HG02623 (cell line): ENCODE data around the gene IZUMO2.
"Not testable (repeated sequence)": the region's sequence is repeated elsewhere in the genome, so short reads cannot be mapped to it uniquely, and the experiment has no call there.

ENCODE experiments used
- ATAC-seq: cut with Tn5 transposase; IDR thresholded peaks from one replicate; pipeline ENCODE4 v1.9.1; 2021; ENCODE audit warnings: moderate library complexity; ENCODE audit not compliant: unreplicated experiment

The IZUMO2 gene

DNA sequence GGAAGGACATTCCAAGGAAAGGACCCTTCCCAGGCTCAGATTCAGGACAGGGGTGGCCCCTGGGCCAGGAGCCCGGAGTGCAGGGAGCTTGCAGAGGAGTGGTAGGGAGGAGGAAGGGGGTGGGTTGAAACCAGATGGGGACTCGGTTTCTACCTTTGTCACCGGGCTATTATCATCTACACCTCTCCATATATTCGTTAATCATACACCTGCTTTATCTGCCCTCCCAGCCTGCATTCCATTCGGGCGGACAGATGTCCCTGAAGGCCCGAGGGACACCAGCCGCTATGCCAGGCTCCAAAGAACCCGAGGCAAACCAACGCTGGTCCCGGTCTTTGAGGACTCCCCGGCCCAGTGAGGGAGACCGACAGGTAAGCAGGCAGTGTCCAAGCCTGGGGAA, 24.9 kb upstream of the IZUMO2 start:
- ATAC-seq, result no peak

- ATAC-seq, result no peak
Observed at GRCh38 chr19:50184196-50184595, 21.1 kb upstream of the IZUMO2 start.

- no peak for ATAC-seq
Observed at GRCh38 chr19:50181121-50181520, 18.0 kb upstream of the IZUMO2 start.

- no peak for ATAC-seq
Observed at GRCh38 chr19:50178859-50179537, 15.9 kb upstream of the IZUMO2 start.

- ATAC-seq, result no peak
Observed at GRCh38 chr19:50178320-50178719, 15.2 kb upstream of the IZUMO2 start.

- ATAC-seq, result no peak
Observed at GRCh38 chr19:50176775-50177174, 13.7 kb upstream of the IZUMO2 start.

DNA sequence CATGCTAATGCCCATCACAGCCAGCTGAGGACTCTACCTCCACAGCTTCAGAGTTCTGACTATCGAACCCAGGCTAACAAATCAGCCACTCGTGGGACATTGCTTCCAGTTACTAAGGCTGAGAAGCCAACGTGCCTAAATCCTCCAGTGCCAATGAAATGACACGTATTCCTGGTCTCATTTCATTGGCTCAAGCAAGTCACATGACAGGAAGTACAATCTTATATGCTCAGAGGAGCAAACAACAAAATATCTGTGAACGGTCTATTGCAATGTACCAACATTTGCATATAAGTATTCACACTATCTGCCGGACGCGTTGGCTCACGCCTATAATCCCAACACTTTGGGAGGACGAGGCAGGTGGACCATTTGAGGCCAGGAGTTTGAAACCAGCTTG, 12.8 kb upstream of the IZUMO2 start:
- no peak for ATAC-seq

DNA sequence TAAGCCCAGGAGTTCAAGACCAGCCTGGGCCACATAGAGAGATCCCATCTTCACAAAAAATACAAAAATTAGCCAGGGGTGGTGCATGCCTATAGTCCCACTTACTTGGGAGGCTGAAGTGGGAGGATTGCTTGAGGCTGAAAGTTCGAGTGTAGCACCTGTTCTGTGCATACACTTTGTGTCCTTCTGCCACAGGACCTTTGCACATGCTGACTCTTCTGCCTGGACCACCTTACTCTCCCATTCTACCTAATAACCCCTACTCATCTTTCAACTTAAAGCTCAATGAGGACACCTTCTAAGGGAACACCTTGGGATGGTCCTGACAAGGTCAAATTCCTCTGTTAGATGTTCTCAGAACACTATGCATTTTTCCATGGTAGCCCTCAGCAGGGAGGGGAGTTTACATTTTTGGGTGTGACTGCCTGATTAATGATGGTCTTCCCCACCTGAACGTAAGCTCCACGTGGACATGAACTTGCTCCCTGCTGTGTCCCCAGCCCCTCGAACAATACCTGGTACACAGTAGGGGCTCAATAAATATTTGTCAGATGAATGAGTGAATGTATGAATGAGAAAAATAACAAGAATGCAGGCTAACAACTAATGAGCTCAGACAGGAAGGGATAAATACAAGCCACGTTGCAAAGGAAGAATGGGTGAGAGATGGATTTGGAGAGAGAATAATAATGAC, 11.2 kb upstream of the IZUMO2 start:
- no peak for ATAC-seq

DNA sequence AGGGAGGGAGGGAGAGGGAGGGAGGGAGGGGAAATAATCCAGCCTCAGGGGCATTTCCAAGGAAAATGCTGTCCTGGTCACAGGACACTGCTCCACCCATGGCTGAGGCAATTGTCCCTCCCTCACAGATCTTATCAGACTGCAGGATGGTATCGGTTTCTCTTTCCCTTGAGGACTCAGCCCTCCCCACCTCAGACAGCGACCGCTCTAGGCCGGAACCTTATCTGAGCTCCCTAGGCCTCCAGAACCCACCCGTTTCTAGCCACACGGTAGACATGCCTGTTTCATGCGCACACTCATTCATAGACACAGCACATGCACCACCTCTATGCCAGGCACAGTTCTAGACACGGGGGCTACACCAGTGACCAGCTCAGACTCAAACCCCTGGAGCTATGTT, 10.0 kb upstream of the IZUMO2 start:
- no peak for ATAC-seq

DNA sequence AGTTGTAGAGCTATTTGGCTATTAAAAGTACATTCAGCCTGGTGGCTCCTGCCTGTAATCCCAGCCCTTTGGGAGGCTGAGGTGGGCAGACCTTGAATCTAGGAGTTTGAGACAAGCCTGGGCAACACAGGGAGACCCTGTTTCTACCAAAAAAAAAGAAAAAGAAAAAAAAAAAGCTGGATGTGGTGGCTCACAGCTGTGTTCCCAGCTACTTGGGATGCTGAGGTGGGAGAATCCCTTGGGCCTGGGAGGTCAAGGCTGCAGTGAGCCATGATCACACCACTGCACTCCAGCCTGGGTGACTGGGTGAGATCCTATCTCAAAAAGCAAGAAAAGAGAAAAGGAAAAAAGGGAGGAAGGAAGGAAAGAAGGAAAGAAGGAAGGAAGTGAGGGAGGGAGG, 9.6 kb upstream of the IZUMO2 start:
- ATAC-seq, result no peak

DNA sequence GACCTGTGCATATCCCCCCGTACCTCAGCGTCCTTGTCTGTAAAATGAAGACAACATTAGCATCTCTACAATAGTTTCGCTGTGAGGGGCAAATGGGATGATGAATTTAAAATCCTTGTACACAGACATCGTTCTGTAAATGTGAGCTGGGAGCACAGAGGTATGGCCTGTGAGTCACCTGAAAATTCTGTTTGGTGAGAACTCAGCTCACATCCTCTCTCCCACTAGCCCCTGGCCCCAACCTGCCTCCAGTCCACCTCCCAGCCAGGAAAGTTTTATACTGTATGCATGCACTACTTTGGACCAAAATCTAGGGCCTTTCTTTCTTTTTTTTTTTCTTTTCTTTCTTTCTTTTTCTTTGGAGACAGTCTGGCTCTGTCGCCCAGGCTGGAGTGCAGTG, 8.7 kb upstream of the IZUMO2 start:
- ATAC-seq, result no peak

DNA sequence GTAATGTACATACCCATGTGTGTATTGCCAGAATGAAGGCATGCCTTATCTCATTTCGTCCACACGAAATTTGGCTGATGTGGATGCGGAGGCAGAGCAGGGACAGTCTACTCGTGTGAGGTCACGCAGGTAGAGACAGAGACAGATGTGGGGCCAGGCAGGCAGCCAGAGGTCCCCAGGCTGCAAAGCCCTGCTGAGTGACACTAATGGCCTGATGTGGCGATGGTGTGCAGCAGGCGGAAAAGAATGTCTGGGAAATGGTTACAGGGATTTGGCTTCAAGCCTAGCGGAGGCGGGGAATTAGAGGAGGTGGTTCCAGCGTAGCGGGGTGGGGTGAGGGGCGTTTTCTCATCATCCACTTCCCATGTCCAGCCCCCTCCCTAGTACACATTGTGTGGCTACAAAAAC, 4.2 kb upstream of the IZUMO2 start:
- no peak for ATAC-seq

GRCh38 chr19:50159078-50159477, 4.0 kb downstream of the IZUMO2 start:
- ATAC-seq, result no peak

- ATAC-seq, result no peak
Observed at GRCh38 chr19:50158577-50158976, 4.5 kb downstream of the IZUMO2 start.

DNA sequence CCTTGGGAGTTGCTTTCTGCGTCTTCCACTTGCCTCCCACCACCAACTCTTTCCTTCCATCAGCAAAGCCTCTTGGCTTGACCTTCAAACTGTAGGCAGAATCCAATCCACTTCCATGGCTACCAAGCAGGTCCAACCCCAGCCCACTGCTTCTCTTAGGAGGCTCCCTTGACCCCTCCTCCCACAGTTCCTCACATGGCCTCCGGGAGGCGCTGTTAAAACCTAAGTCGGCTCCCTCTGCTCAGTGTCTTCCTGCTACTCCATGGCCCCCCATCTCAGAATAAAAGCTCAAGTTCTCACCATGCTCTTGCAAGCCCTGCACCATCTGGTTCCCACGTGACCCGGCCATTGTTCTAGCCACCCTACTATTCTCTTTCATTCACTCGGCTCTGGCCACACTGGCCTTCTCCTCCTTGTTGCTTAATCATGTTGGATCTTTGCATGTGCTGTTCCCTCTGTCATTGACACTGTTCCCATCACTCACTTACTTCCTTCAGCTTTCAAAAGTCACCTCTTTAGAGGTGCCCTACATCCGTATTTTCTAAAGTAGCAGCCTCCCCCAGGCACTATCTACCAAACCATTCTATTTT, 7.5 kb downstream of the IZUMO2 start:
- no peak for ATAC-seq

- ATAC-seq, result no peak
Observed at GRCh38 chr19:50154529-50154928, 8.6 kb downstream of the IZUMO2 start.

DNA sequence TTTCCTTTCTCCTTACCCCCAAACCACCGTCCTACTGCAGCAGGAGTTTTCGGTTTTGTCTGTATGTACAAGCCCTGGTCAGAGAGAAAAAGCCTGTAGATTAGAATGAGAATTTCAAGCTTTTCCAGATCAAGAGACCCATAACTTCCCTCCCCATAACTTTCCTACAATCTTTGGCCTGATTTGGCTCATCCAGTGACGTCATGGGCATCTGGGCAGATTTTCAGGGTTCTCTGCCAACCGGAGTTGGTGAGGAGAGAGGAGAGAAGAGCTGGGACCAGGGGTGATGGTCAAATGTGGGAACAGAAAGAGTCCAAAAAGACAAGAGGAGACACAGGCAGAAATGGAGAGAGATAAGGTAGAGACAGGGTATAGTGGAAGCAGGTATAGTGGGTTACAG, 10.5 kb downstream of the IZUMO2 start:
- ATAC-seq, result no peak

GRCh38 chr19:50148528-50148927, 14.6 kb downstream of the IZUMO2 start:
- no peak for ATAC-seq

DNA sequence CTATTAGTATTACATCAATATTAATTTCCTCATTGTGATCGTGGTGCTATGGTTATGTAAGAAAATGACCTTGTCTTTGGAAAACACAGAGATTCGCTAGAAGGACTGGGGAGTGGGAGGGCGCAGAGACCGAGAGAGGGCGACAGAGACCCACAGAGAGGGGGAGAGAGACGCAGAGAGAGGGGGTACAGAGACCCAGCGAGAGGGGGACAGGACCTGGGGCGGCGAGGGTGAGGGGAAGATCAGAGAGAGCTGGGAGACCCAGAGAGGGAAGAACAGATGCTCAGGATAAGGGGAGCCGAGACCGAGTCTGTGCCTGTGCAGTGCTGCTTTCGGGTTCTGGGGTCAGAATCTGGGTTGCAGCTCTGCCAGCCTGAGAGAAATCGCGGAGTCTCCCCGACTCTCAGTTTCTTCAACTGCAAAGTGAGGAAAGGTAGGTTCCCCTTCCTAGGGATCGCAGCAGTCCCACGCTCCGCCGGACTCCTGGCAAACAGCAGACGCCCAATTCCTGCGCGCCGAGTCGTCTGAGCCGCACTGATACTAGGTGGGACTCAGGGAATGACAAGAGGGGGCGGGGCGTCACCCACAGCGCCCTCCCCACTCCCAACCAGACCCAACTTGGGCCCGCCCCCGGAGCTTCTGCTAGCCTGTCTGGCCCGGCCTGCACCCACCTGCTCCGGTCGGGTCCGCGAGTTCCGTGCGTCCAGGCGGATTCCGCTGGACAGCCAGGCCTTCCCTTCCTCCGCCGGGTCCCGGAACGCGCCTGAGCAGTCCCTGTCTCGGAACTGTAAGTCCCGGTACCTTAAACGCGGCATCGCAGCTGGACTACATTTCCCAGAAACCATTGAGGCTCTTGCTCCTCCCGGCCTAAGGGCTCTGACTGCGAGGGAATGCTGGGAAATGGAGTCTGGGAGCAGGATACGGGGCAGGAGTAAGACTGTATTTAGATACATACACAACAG, 15.3 kb downstream of the IZUMO2 start:
- ATAC-seq, result no peak

DNA sequence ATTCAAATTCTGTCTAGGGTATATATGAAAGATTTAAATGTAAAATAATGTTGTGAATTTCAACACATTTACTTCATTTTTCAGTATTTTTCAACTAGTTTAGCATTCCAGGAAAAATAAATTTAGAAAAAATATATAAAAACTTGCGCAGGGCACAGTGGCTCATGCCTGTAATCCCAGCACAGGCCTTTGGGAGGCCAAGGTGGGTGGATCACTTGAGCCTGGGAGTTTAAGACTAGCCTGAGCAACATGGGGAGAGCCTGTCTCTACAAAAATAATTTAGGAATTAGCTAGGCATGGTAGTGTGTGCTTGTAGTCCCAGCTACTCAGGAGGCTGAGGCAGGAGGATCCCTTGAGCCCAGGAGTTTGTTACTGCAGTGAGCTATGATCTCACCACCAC, 21.2 kb downstream of the IZUMO2 start:
- ATAC-seq, result not testable (repeated sequence)

- not testable (repeated sequence) for ATAC-seq
Observed at GRCh38 chr19:50140118-50140845, 22.8 kb downstream of the IZUMO2 start.
